Measurements from ENCODE around the gene ADD1.

Gene ADD1

GRCh38 chr4:2819244-2820215 is 24.1 kb upstream of the ADD1 start:
- DNase-seq (ENCODE audit: low read depth, low spot score) = no peak
- H3K27ac ChIP-seq = no peak overlapping the region

GRCh38 chr4:2820216-2820982 is 23.2 kb upstream of the ADD1 start:
- no peak overlapping the region for H3K27ac ChIP-seq
- no peak for DNase-seq (ENCODE audit: low read depth, low spot score)

- no peak for DNase-seq (ENCODE audit: low read depth, low spot score)
- no peak overlapping the region for H3K27ac ChIP-seq
These were observed 21.0 kb upstream of the ADD1 start for GRCh38 chr4:2822461-2823300.

GRCh38 chr4:2823301-2823670 is 20.4 kb upstream of the ADD1 start:
- no peak overlapping the region for H3K27ac ChIP-seq
- no peak for DNase-seq (ENCODE audit: low read depth, low spot score)

- H3K27ac ChIP-seq = no peak overlapping the region
- DNase-seq (ENCODE audit: low read depth, low spot score) = no peak
These were observed 19.8 kb upstream of the ADD1 start for GRCh38 chr4:2823671-2824328.

- no peak overlapping the region for H3K27ac ChIP-seq
- no peak for DNase-seq (ENCODE audit: low read depth, low spot score)
These were observed 19.3 kb upstream of the ADD1 start for GRCh38 chr4:2824329-2824835.

GRCh38 chr4:2824836-2825381 is 18.7 kb upstream of the ADD1 start:
- no peak for DNase-seq (ENCODE audit: low read depth, low spot score)
- no peak overlapping the region for H3K27ac ChIP-seq

DNA sequence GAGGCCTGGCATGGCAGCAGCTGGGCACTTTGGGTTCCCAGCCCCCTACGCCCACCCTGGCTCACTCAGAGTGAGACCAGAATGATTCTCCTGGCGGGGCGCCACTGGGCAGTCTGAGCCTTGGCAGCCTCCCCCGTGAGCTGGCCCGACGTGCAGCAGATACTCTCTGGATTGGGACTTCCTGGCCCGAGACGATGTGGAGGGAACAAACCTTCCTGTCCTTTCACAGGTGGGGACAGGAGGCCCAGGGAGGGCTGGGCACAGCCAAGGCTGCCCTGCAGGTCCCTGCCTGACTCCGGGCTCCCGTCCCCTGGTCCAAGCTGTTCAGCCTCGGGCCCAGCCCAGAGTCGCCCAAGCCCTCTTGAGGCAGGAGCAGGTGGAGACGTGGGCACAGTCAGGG is 17.9 kb upstream of the ADD1 start:
- no peak overlapping the region for H3K27ac ChIP-seq
- no peak for DNase-seq (ENCODE audit: low read depth, low spot score)

GRCh38 chr4:2827071-2827873 is 16.4 kb upstream of the ADD1 start:
- no peak overlapping the region for H3K27ac ChIP-seq
- no peak for DNase-seq (ENCODE audit: low read depth, low spot score)

DNA sequence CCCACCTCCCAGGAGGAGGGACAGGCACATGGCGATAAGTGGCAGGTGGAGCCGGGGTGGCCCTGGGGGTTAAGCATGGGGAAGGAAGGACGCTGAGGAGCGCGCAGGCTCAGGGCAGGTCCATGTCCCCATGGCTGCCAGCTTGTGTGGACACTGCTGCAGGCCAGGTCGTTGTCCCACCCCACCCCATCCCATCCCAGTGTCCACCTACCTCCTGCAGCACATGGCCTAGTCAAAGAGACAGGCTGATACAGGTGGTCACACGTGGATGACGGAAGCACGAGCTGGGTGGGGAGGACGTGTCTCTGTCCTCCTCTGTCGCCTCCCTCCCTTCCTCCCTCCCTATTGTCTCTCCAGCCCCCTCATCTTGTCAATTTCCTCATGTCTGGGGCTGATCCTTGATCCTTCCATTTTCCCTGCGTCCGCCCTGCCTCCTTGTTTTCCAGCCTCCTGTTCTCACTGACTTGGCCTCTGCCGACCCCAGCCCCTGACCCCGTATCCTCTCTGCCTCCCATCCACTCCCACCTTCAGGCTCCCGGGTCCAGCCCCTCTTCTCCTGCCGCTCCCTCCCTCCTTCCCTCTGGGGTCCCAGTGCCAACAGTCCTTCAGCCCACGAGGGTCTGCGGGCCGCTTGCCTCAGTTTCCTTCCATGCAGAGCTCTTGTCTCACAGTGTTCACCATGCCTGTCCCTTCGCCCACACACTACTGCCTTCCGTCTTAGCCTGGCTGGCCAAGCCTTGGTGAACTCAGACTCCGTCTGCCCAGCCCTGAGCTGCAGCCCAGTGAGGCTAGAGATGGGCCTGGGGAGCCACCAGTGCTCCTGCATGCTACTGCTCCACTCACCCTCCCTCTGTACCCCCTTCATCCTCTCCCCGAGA is 15.5 kb upstream of the ADD1 start:
- no peak overlapping the region for H3K27ac ChIP-seq
- DNase-seq (ENCODE audit: low read depth, low spot score) = no peak

DNA sequence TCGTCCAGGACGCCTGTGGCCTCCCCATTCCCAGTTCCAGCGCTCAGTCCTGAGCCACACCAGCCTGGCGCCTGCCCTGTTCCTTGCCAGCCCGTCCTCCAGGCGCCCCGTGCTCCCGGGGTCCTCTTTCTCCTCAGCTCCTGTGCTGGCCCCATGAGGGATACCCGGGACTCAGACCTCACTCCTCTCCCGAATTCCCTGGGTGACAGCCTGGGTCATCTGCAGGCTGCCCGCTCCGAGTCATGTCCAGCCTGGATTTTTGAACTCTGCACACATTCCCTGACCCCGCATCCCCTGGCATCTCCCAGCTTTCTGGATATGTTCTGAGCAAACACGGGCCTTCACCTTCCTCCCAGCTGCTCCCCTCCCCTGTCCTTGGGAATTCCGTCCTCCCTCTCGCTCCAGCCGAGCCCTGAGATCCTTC is 14.9 kb upstream of the ADD1 start:
- DNase-seq (ENCODE audit: low read depth, low spot score) = no peak
- H3K27ac ChIP-seq = no peak overlapping the region

DNA sequence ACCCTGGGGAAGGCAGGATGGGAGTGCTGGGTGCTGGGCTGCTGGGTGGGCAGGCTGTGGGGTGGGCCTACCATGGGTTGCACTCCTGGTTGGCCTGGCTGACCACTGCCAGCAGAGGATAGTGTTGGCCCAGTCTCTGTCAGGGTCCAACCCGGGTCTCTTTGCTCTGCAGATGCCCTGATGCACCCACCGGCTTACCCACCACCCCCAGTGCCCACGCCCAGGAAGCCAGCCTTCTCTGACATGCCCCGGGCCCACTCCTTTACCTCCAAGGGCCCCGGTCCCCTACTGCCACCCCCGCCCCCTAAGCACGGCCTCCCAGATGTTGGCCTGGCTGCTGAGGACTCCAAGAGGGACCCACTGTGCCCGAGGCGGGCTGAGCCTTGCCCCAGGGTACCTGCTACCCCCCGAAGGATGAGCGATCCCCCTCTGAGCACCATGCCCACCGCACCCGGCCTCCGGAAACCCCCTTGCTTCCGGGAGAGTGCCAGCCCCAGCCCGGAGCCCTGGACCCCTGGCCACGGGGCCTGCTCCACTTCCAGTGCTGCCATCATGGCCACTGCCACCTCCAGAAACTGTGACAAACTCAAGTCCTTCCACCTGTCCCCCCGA is 14.2 kb upstream of the ADD1 start:
- H3K27ac ChIP-seq = no peak overlapping the region
- DNase-seq (ENCODE audit: low read depth, low spot score) = no peak

- DNase-seq (ENCODE audit: low read depth, low spot score) = no peak
- no peak overlapping the region for H3K27ac ChIP-seq
These were observed 13.7 kb upstream of the ADD1 start for GRCh38 chr4:2829933-2830451.

GRCh38 chr4:2830632-2831610 is 12.7 kb upstream of the ADD1 start:
- DNase-seq (ENCODE audit: low read depth, low spot score) = no peak
- no peak overlapping the region for H3K27ac ChIP-seq

DNA sequence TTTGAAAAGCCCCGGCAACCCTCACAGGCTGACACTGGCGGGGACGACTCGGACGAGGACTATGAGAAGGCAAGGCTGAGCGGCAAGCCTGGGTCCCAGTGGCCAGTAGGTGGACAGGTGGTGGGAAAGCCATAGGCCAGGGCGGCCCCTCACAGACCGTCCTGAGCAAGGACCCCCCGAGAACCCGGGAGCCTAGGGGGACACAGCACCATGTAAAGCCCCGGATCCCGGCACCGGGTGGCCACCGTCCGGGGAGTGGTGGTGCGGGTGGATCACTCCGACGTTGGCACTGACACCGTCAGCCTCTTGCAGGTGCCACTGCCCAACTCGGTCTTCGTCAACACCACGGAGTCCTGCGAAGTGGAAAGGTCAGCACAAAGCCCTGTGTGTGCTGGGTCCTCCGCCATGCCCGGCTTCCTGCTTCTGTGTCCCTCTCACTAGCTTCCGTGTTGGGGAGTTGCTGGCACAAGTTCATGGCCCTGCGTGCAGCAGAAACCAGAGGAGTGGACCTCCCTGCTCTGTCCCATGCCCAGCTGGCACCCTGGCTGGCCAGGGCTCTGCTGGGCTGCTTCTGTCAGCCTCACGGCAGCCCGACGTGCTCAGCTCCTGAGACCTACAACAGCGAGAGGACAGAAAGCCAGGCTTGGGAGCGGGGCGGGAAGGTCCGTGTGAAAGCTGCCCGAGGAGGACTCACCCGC is 11.9 kb upstream of the ADD1 start:
- H3K27ac ChIP-seq = no peak overlapping the region
- DNase-seq (ENCODE audit: low read depth, low spot score) = no peak

All from epithelial cell of prostate (primary cell).